HG03354 (cell line): ENCODE measurements around the gene EIF2S3B.

Experiments
- ATAC-seq: cut with Tn5 transposase; IDR thresholded peaks from one replicate; pipeline ENCODE4 v1.9.1; 2021; ENCODE audit warnings: mild to moderate bottlenecking; ENCODE audit not compliant: unreplicated experiment, poor library complexity, severe bottlenecking

Gene EIF2S3B

GRCh38 chr12:10551375-10551774 lies 45.7 kb downstream of the EIF2S3B start:
- no peak for ATAC-seq

- ATAC-seq, result no peak
Measured at GRCh38 chr12:10553148-10553547, 47.5 kb downstream of the EIF2S3B start.

GRCh38 chr12:10554228-10554755 lies 48.6 kb downstream of the EIF2S3B start:
- ATAC-seq, result no peak

- no peak for ATAC-seq
Measured at GRCh38 chr12:10554756-10555481, 49.2 kb downstream of the EIF2S3B start.

- no peak for ATAC-seq
Measured at GRCh38 chr12:10557329-10557728, 51.6 kb downstream of the EIF2S3B start.

GRCh38 chr12:10557766-10558165 lies 52.1 kb downstream of the EIF2S3B start:
- ATAC-seq, result no peak
